ENCODE data around the gene EIF2S2.
"Not testable (repeated sequence)": the region's sequence is repeated elsewhere in the genome, so short reads cannot be mapped to it uniquely, and the experiment has no call there.

The EIF2S2 gene
- total RNA-seq = 47.1 to 64.6 reads per million in 2 donors

GRCh38 chr20:34111702-34112599, at the start of gene EIF2S2:
Gene EIF2S2, minus strand, starts transcription at chr20:34112243. Its CDS starts 133 bp downstream, at chr20:34112110.
- DNase-seq = peak; percentile 84 to 99 (median 93)

DNA sequence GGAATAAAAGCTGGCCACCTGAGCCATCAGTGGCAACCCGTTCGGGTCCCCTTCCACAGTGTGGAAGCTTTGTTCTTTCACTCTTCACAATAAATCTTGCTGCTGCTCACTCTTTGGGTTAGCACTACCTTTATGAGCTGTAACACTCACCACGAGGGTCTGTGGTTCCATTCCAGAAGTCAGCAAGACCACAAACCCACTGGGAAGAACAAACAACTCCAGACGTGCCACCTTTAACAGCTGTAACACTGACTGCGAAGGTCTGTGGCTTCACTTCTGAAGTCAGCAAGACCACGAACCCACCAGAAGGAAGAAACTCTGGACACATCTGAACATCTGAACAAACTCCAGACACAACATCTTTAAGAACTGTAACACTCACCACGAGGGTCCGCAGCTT, 45.7 kb upstream of the EIF2S2 start:
- DNase-seq = peak in 1 of 5 experiments; percentile 30

DNA sequence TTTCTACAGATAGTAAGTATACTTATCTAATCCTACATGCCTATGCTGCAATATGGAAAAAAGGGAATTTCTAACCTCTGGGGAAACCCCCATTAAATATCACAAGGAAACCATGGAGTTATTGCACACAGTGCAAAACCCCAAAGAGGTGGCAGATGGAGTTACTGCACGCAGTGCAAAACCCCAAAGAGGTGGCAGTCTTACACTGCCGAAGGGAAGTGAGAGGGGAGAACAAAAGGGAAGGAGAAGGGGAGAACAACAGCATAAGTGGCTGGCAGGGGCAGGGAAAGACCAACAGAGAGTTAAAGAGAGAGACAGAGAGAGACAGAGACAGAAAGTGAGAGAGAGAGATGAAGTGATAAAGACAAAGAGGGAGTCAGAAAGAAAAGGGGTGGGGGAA, 43.8 kb upstream of the EIF2S2 start:
- DNase-seq = no peak

GRCh38 chr20:34153169-34153568, 41.1 kb upstream of the EIF2S2 start:
- DNase-seq = not testable (repeated sequence)

- DNase-seq = not testable (repeated sequence)
Observed at GRCh38 chr20:34152073-34152472, 40.0 kb upstream of the EIF2S2 start.

- DNase-seq = no peak
Observed at GRCh38 chr20:34150306-34151000, 38.4 kb upstream of the EIF2S2 start.

DNA sequence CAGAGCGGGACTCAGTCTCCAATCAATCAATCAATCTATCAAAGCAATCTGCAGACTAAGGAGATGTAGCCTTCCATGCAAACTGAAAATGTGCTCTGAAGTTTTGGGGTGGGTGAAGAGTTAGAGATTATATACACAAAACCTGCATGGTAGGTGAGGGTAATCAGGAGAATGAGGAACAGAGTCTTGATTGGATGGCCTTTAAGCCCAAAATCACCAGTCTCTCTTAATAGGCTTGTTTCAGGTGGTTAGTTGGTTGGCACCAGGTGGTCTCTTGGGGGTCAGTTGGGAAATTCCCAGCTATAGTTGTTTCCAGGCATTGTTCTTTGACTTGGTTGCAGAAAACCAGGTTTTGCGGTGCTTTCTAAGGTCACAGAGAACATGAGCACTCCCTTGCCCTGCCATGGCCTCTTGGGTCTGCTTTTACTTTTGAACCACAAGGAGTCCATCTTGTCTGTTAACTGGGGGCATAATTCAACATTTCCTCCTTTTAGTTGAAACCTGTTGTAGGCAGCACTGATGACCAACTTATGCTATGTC, 33.3 kb upstream of the EIF2S2 start:
- DNase-seq = no peak

DNA sequence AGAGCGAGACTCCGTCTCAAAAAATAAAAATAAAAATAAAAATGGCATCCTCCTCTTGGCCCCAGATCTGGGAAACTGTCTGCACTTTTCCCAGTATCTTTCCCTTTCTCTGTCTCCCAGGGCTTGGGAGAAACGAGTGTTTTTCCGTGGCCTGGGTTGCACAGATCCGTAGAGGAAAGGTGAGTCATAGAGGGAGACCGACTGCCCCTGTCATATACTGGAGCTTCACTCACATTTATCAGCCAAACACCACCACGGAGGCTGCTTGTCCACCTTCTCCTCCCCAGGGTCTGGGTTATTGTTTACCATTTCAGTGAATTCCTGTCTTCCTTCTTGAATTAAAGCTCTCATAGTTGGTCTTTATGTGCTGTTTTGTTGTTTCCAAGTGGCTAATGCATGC, 31.9 kb upstream of the EIF2S2 start:
- no peak for DNase-seq

DNA sequence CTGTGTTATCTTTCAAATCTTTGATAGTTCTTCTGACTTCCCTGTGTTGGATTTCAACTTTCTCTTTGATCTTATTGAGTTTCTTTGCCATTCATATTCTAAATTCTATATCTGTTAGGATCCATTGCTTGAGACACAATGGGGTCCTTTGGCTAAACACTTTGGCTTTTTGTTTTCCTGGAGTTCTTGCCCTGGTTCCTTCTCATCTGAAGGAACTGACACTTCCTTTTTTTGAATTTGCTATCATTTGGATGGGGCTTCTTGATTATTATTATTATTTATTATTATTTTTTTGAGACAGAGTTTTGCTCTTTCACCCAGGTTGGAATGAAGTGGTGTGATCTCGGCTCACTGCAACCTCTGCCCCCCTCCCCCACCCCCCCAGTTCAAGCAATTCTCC, 30.1 kb upstream of the EIF2S2 start:
- no peak for DNase-seq

DNA sequence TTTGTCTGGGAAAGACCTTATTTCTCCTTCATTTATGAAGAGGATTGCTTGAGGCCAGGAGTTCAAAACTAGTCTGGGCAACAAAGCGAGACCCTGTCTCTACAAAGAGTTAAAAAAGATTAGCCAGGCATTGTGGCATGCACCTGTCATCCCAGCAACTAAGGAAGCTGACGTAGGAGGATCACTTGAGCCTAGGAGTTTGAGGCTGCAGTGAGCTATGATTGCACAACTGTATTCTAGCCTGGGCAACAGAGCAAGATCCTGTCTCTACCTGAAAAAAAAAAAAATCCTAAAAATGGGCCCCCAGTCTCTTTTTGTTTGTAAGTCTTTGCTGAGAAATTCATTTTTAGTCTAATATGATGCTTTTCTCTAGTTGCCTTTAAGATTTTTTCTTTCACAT, 29.2 kb upstream of the EIF2S2 start:
- no peak for DNase-seq

DNA sequence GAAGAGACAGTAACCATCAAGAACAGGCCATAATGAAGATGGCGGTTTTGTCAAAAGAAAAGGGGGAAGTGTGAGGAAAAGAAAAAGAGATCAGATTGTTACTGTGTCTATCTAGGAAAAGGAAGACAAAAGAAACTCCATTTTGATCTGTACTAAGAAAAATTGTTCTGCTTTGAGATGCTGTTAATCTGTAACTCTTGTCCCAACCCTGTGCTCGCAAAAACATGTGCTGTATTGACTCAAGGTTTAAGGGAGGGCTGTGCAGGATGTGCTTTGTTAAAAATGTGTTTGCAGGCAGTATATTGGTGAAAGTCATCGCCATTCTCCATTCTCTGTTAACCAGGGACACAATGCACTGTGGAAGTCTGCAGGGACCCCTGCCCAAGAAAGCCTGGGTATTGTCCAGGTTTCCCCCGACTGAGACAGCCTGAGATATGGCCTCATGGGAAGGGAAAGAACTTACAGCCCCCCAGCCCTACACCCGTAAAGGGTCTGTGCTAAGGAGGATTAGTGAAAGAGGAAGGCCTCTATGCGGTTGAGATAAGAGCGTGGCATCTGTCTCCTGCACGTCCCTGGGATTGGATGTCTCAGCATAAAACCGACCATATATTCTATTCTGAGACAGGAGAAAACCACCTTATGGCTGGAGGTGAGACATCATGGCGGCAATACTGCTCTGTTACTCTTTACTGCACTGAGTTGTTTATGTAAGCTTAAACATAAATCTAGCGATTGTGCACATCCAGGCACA, 23.7 kb upstream of the EIF2S2 start:
- not testable (repeated sequence) for DNase-seq

DNA sequence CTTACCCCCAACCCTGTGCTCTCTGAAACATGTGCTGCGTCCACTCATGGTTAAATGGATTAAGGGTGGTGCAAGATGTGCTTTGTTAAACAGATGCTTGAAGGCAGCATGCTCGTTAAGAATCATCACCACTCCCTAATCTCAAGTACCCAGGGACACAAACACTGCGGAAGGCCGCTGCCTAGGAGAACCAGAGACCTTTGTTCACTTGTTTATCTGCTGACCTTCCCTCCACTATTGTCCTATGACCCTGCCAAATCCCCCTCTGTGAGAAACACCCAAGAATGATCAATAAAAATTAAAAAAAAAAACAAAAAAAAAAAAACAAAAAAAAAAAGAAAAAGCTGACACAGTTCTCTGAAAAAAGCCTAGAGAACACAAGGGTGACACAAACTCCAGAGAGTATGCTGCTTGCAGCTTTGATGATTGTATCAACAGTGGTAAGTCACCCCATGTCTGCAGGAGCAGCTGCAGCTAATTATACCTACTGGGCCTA, 21.4 kb upstream of the EIF2S2 start:
- DNase-seq = not testable (repeated sequence)

- not testable (repeated sequence) for DNase-seq
Observed at GRCh38 chr20:34132943-34133342, 20.9 kb upstream of the EIF2S2 start.

- DNase-seq = not testable (repeated sequence)
Observed at GRCh38 chr20:34132491-34132890, 20.4 kb upstream of the EIF2S2 start.

DNA sequence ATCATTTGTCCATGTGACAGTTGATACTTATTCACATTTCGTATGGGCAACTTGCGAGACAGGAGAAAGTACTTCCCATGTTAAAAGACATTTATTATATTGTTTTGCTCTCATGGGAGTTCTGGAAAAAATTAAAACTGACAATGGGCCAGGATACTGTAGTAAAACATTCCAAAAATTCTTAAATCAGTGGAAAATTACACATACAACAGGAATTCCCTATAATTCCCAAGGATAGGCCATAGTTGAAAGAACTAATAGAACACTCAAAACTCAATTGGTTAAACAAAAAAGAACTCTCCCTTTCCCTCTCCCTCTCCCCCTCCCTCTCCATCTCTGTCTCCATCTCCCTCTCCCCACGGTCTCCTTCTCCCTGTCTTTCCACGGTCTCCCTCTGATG, 19.4 kb upstream of the EIF2S2 start:
- no peak for DNase-seq

GRCh38 chr20:34129518-34130162, 17.6 kb upstream of the EIF2S2 start:
- DNase-seq = peak in 4 of 5 experiments; percentile 8 to 68 (median 40)

- no peak for DNase-seq
Observed at GRCh38 chr20:34127792-34128191, 15.7 kb upstream of the EIF2S2 start.

GRCh38 chr20:34124469-34125249, 12.6 kb upstream of the EIF2S2 start:
- no peak for DNase-seq

- no peak for DNase-seq
Observed at GRCh38 chr20:34123309-34123708, 11.3 kb upstream of the EIF2S2 start.

- DNase-seq = no peak
Observed at GRCh38 chr20:34122274-34122980, 10.4 kb upstream of the EIF2S2 start.

DNA sequence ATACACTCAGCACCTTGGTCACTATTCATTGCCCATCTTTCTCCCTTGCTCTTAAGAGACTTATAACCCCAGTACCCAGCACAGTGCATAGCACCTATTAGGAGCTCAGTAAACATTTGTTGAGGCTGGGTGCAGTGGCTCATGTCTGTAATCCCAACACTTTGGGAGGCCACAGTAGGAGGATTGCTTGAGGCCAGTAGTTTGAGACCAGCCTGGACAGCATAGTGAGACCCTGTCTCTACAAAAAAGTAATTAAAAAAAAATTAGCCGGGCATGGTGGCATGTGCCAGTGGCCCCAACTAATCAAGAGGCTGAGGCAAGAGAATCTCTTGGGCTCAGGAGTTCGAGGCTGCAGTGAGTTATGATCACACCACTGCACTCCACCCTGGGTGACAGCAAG, 8.2 kb upstream of the EIF2S2 start:
- DNase-seq = no peak

Data from T-helper 2 cell (primary cell).